Effector memory CD8-positive, alpha-beta T cell (primary cell): ENCODE measurements around the gene METTL24.
A peak's percentile ranks its signal among the peaks of the same experiment; 100 is the strongest.

ENCODE experiments used
- ATAC-seq: fragments of 150-1000 bp; cut with Tn5 transposase; replicated peaks from 2 replicates; pipeline ENCODE4 v1.10.0; 2021; ENCODE audit warnings: mild to moderate bottlenecking, moderate library complexity
- DNase-seq, 3 experiments: peaks; one replicate each; pipeline ENCODE4 v3.0.0; 2021
- H3K27ac Mint-ChIP-seq, 2 donors: one replicate each; pipeline ENCODE4 v1.8.0; 2022; ENCODE audit warnings: mild to moderate bottlenecking in 2 of 2, mixed read lengths in 2 of 2, moderate library complexity in 2 of 2
- H3K27me3 Mint-ChIP-seq, 2 donors: one replicate each; pipeline ENCODE4 v1.8.0; 2022; ENCODE audit warnings: mixed read lengths in 2 of 2
- H3K36me3 Mint-ChIP-seq: one replicate; pipeline ENCODE4 v1.8.0; 2022; ENCODE audit warnings: mild to moderate bottlenecking, moderate library complexity, mixed read lengths; ENCODE audit not compliant: insufficient read depth
- H3K4me1 Mint-ChIP-seq, 2 donors: one replicate each; pipeline ENCODE4 v1.8.0; 2022; ENCODE audit warnings: low read depth in 2 of 2, mixed read lengths in 2 of 2
- H3K4me3 Mint-ChIP-seq, 2 donors: one replicate each; pipeline ENCODE4 v1.8.0; 2022; ENCODE audit warnings: mild to moderate bottlenecking in 2 of 2, mixed read lengths in 2 of 2, moderate library complexity in 2 of 2
- H3K9me3 Mint-ChIP-seq, 2 donors: one replicate each; pipeline ENCODE4 v1.8.0; 2022; ENCODE audit warnings: mixed read lengths in 2 of 2
- total RNA-seq, 9 experiments: gene quantifications; one replicate each; lab custom pipeline; 2026; lab: John Stamatoyannopoulos, UW

The METTL24 gene
- 0 to 3.1 (median 0.23) reads per million in 9 experiments for total RNA-seq

- Mint-ChIP-seq H3K9me3 (peaks cover 0 to 1% of the 10 kb centered on the region in 2 donors), H3K4me3 (peak within 1 kb of the TSS; percentile 73 to 79), H3K27me3 (peaks cover 67 to 73% of the 10 kb centered on the region in 2 donors), H3K4me1 (peaks cover 3 to 10% of the 10 kb centered on the region in 2 donors), H3K27ac (no peak within 1 kb of the TSS), H3K36me3 (no peaks in the 10 kb centered on the region)
- DNase-seq (no peak), ATAC-seq (peak; percentile 64)
Measured at GRCh38 chr6:110357664-110358552, at the start of gene METTL24. TSS of gene METTL24 (minus strand) at chr6:110358349. CDS start at chr6:110358272, 77 bp downstream.

- H3K27me3 Mint-ChIP-seq = peaks cover 15 to 22% of the 10 kb centered on the region in 2 donors
- ATAC-seq (no peak), DNase-seq (no peak)
- no peaks in the 10 kb centered on the region for H3K36me3 Mint-ChIP-seq
- no peaks in the 10 kb centered on the region for H3K9me3 Mint-ChIP-seq
- H3K4me3 Mint-ChIP-seq = no peak overlapping the region
- no peak overlapping the region for H3K27ac Mint-ChIP-seq
- no peaks in the 10 kb centered on the region for H3K4me1 Mint-ChIP-seq
Measured at GRCh38 chr6:110404607-110405006, 46.5 kb upstream of the METTL24 start.

- DNase-seq (no peak), ATAC-seq (no peak)
- H3K4me1 Mint-ChIP-seq = no peaks in the 10 kb centered on the region
- peaks cover 15 to 22% of the 10 kb centered on the region in 2 donors for H3K27me3 Mint-ChIP-seq
- H3K9me3 Mint-ChIP-seq = no peaks in the 10 kb centered on the region
- H3K4me3 Mint-ChIP-seq = no peak overlapping the region
- H3K36me3 Mint-ChIP-seq = no peaks in the 10 kb centered on the region
- H3K27ac Mint-ChIP-seq = no peak overlapping the region
Measured at GRCh38 chr6:110401585-110402176, 43.5 kb upstream of the METTL24 start.

- no peaks in the 10 kb centered on the region for H3K4me1 Mint-ChIP-seq
- ATAC-seq (no peak), DNase-seq (no peak)
Measured at GRCh38 chr6:110400208-110400607, 42.1 kb upstream of the METTL24 start.

GRCh38 chr6:110399219-110400071 is 41.3 kb upstream of the METTL24 start:
- no peak for DNase-seq
- Mint-ChIP-seq H3K4me1 (no peaks in the 10 kb centered on the region), H3K36me3 (no peaks in the 10 kb centered on the region), H3K9me3 (no peaks in the 10 kb centered on the region), H3K27ac (no peak overlapping the region), H3K27me3 (peaks cover 15 to 22% of the 10 kb centered on the region in 2 donors), H3K4me3 (no peak overlapping the region)
- no peak for ATAC-seq

More at GRCh38 chr6:110400208-110400607, 42.1 kb upstream of the METTL24 start:
- no peak overlapping the region for H3K27ac Mint-ChIP-seq
- peaks cover 15 to 22% of the 10 kb centered on the region in 2 donors for H3K27me3 Mint-ChIP-seq
- H3K4me3 Mint-ChIP-seq = no peak overlapping the region
- H3K9me3 Mint-ChIP-seq = no peaks in the 10 kb centered on the region
- H3K36me3 Mint-ChIP-seq = no peaks in the 10 kb centered on the region

- H3K27ac Mint-ChIP-seq = no peak overlapping the region
- H3K27me3 Mint-ChIP-seq = peaks cover 15 to 22% of the 10 kb centered on the region in 2 donors
- ATAC-seq (no peak), DNase-seq (no peak)
- H3K9me3 Mint-ChIP-seq = no peaks in the 10 kb centered on the region
- H3K36me3 Mint-ChIP-seq = no peaks in the 10 kb centered on the region
- no peak overlapping the region for H3K4me3 Mint-ChIP-seq
- H3K4me1 Mint-ChIP-seq = no peaks in the 10 kb centered on the region
Measured at GRCh38 chr6:110398778-110399177, 40.6 kb upstream of the METTL24 start.

- ATAC-seq = no peak
- DNase-seq = no peak
- Mint-ChIP-seq H3K4me1 (peaks cover 2 to 4% of the 10 kb centered on the region in 2 donors), H3K9me3 (no peaks in the 10 kb centered on the region), H3K4me3 (no peak overlapping the region), H3K36me3 (no peaks in the 10 kb centered on the region), H3K27me3 (peaks cover 0 to 14% of the 10 kb centered on the region in 2 donors), H3K27ac (no peak overlapping the region)
Measured at GRCh38 chr6:110395221-110395620, 37.1 kb upstream of the METTL24 start.

GRCh38 chr6:110394409-110394808 is 36.3 kb upstream of the METTL24 start:
- no peak overlapping the region for H3K4me3 Mint-ChIP-seq
- DNase-seq (no peak), ATAC-seq (no peak)
- H3K9me3 Mint-ChIP-seq = no peaks in the 10 kb centered on the region
- peaks cover 0 to 14% of the 10 kb centered on the region in 2 donors for H3K27me3 Mint-ChIP-seq
- no peak overlapping the region for H3K27ac Mint-ChIP-seq
- peaks cover 4 to 7% of the 10 kb centered on the region in 2 donors for H3K4me1 Mint-ChIP-seq
- H3K36me3 Mint-ChIP-seq = no peaks in the 10 kb centered on the region

GRCh38 chr6:110392727-110393126 is 34.6 kb upstream of the METTL24 start:
- H3K27me3 Mint-ChIP-seq = peaks cover 0 to 14% of the 10 kb centered on the region in 2 donors
- H3K9me3 Mint-ChIP-seq = no peaks in the 10 kb centered on the region
- H3K36me3 Mint-ChIP-seq = no peaks in the 10 kb centered on the region
- ATAC-seq (no peak), DNase-seq (no peak)
- H3K27ac Mint-ChIP-seq = no peak overlapping the region
- peaks cover 4 to 7% of the 10 kb centered on the region in 2 donors for H3K4me1 Mint-ChIP-seq
- H3K4me3 Mint-ChIP-seq = no peak overlapping the region

GRCh38 chr6:110390404-110390803 is 32.3 kb upstream of the METTL24 start:
- Mint-ChIP-seq H3K27me3 (peaks cover 0 to 14% of the 10 kb centered on the region in 2 donors), H3K4me3 (no peak overlapping the region), H3K9me3 (no peaks in the 10 kb centered on the region), H3K36me3 (no peaks in the 10 kb centered on the region), H3K4me1 (peaks cover 4 to 7% of the 10 kb centered on the region in 2 donors), H3K27ac (no peak overlapping the region)
- DNase-seq (no peak), ATAC-seq (peak; percentile 63)

- no peaks in the 10 kb centered on the region for H3K36me3 Mint-ChIP-seq
- no peaks in the 10 kb centered on the region for H3K9me3 Mint-ChIP-seq
- DNase-seq (no peak), ATAC-seq (peak; percentile 35)
- peaks cover 0 to 14% of the 10 kb centered on the region in 2 donors for H3K27me3 Mint-ChIP-seq
- H3K4me1 Mint-ChIP-seq = peaks cover 4 to 7% of the 10 kb centered on the region in 2 donors
- no peak overlapping the region for H3K27ac Mint-ChIP-seq
- H3K4me3 Mint-ChIP-seq = no peak overlapping the region
Measured at GRCh38 chr6:110389689-110390382, 31.7 kb upstream of the METTL24 start.

- ATAC-seq = no peak
- H3K9me3 Mint-ChIP-seq = no peaks in the 10 kb centered on the region
- H3K4me1 Mint-ChIP-seq = peaks cover 4 to 7% of the 10 kb centered on the region in 2 donors
- peak overlapping the region in 1 of 2 donors; percentile 40 for H3K27ac Mint-ChIP-seq
- H3K36me3 Mint-ChIP-seq = no peaks in the 10 kb centered on the region
- peaks cover 0 to 11% of the 10 kb centered on the region in 2 donors for H3K27me3 Mint-ChIP-seq
- no peak overlapping the region for H3K4me3 Mint-ChIP-seq
- no peak for DNase-seq
Measured at GRCh38 chr6:110387986-110388385, 29.8 kb upstream of the METTL24 start.
